WTC11 (cell line): ENCODE measurements around the gene TJAP1. TPM values are rescaled to one million over a fixed set of nuclear protein-coding genes. Genes with fewer than 3 reads are reported as not detected.

Experiments used
- ATAC-seq: fragments of 200-7000 bp; cut with Tn5 transposase; 2 replicates; pipeline ENCODE4 v1.10.0; 2021; ENCODE audit warnings: mild to moderate bottlenecking, moderate library complexity
- CTCF ChIA-PET: fragments of 300-600 bp; sonication (Branson Sonifier 250); formaldehyde crosslinking; loops from one replicate; lab custom pipeline; 2021; ENCODE audit warnings: antibody characterized with exemption; lab: Charles Lee
- POLR2A ChIA-PET: fragments of 350-600 bp; sonication (Branson Sonifier 250); formaldehyde crosslinking; loops from one replicate; lab custom pipeline; 2021; ENCODE audit warnings: antibody characterized with exemption; lab: Charles Lee
- DNase-seq: peaks from one replicate; pipeline ENCODE4 v3.0.0; 2021; ENCODE audit warnings: low spot score
- H3K27ac Mint-ChIP-seq: 2 replicates; pipeline ENCODE4 v1.8.0; 2021; ENCODE audit warnings: mixed read lengths
- H3K27me3 Mint-ChIP-seq: 2 replicates; pipeline ENCODE4 v1.8.0; 2021; ENCODE audit warnings: low read depth, mild to moderate bottlenecking, moderate library complexity, mixed read lengths
- H3K36me3 Mint-ChIP-seq: 2 replicates; pipeline ENCODE4 v1.8.0; 2021; ENCODE audit warnings: mixed read lengths
- H3K4me1 Mint-ChIP-seq: 2 replicates; pipeline ENCODE4 v1.8.0; 2022; ENCODE audit warnings: mixed read lengths
- H3K4me3 Mint-ChIP-seq: 2 replicates; pipeline ENCODE4 v1.8.0; 2021; ENCODE audit warnings: mild to moderate bottlenecking, moderate library complexity, mixed read lengths
- H3K9me3 Mint-ChIP-seq: 2 replicates; pipeline ENCODE4 v1.8.0; 2021; ENCODE audit warnings: mixed read lengths
- ARID4B ChIP-seq: sonication (generic); formaldehyde crosslinking; IDR thresholded peaks from 2 replicates; pipeline ENCODE4 v1.8.0; 2023; ENCODE audit warnings: missing genetic modification reagents, mild to moderate bottlenecking, borderline replicate concordance
- ATF1 ChIP-seq: sonication (generic); formaldehyde crosslinking; IDR thresholded peaks from 2 replicates; pipeline ENCODE4 v1.8.1; 2023; ENCODE audit warnings: mild to moderate bottlenecking, moderate library complexity, missing genetic modification reagents
- ATF6 ChIP-seq: sonication (generic); formaldehyde crosslinking; IDR thresholded peaks from 2 replicates; pipeline ENCODE4 v1.8.1; 2023; ENCODE audit warnings: mild to moderate bottlenecking, missing genetic modification reagents
- GRHL2 ChIP-seq: fragments of 250-450 bp; sonication (Bioruptor Pico); IDR thresholded peaks from 2 replicates; pipeline ENCODE4 v1.8.0; 2022; ENCODE audit warnings: mild to moderate bottlenecking, moderate library complexity; ENCODE audit not compliant: insufficient replicate concordance, severe bottlenecking
- NR2C2 ChIP-seq: sonication (generic); formaldehyde crosslinking; IDR thresholded peaks from 2 replicates; pipeline ENCODE4 v1.8.0; 2022; ENCODE audit warnings: mild to moderate bottlenecking, missing genetic modification reagents
- SP1 ChIP-seq: sonication (generic); formaldehyde crosslinking; conservative IDR thresholded peaks from 2 replicates; pipeline ENCODE4 v1.8.1; 2022; ENCODE audit warnings: missing genetic modification reagents
- STAT6 ChIP-seq: sonication (generic); formaldehyde crosslinking; conservative IDR thresholded peaks from 2 replicates; pipeline ENCODE4 v1.8.1; 2023; ENCODE audit warnings: mild to moderate bottlenecking, low read depth, missing genetic modification reagents, moderate library complexity
- ZNF219 ChIP-seq: sonication (generic); formaldehyde crosslinking; IDR thresholded peaks from 2 replicates; pipeline ENCODE4 v1.8.0; 2023; ENCODE audit warnings: missing genetic modification reagents, mild to moderate bottlenecking, borderline replicate concordance
- ZNF263 ChIP-seq: sonication (generic); formaldehyde crosslinking; IDR thresholded peaks from 2 replicates; pipeline ENCODE4 v1.8.1; 2022; ENCODE audit warnings: low read depth, mild to moderate bottlenecking, moderate library complexity, missing genetic modification reagents
- ZNF425 ChIP-seq: fragments of 250-450 bp; sonication (Bioruptor Pico); conservative IDR thresholded peaks from 2 replicates; pipeline ENCODE4 v1.9.0; 2021; ENCODE audit warnings: mild to moderate bottlenecking
- total RNA-seq: library from RNA; stranded (reverse); gene quantifications from 3 replicates; pipeline ENCODE4 v1.2.3, GENCODE V29; 2021
- TF ChIP-seq, protein P1 (sequence below): sonication (generic); formaldehyde crosslinking; IDR thresholded peaks from 2 replicates; pipeline ENCODE4 v1.8.1; 2023; ENCODE audit warnings: mild to moderate bottlenecking, missing genetic modification reagents, borderline replicate concordance
- TF ChIP-seq, protein P2 (sequence below): sonication (generic); formaldehyde crosslinking; IDR thresholded peaks from 2 replicates; pipeline ENCODE4 v1.8.0; 2022; ENCODE audit warnings: mild to moderate bottlenecking, missing genetic modification reagents

The TJAP1 gene
- total RNA-seq, 1 experiment from 2014 or later = 40.4 TPM

DNA sequence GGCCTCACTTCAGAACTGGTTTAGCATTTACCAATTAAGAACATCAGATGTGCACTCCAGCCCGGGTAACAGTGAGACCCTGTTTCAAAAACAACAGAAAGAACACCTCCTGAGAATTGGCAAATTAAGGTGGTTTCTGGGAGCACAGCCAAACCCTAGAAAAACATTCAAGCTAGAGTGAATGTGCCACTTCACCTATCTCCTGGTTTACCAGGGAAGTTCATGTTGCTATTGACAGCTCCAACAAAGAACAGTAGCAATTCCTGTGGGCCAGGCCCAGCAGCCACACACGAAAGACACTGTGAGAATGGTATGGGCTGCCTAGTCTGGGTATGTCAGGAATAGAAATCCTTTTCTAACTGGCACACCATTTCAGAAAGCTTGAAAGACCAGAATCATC is 44.5 kb downstream of the TJAP1 start:
- POLR2A ChIA-PET = interaction anchor here (0.6 kb wide), 1 partner anchor 94 kb away, joined by 3 read pairs; no protein-coding TSS in a partner anchor
- ATAC-seq = no peak
- no peak overlapping the region for H3K27ac Mint-ChIP-seq
- TF ChIP-seq NR2C2 = no peak
- TF ChIP-seq, all 79 proteins: peak for 0
- CTCF ChIA-PET = interaction anchor here (1.1 kb wide), 1 partner anchor 25 kb away, joined by 3 read pairs; no protein-coding TSS in a partner anchor
- Mint-ChIP-seq H3K36me3 (peaks cover 50% of the 10 kb centered on the region), H3K9me3 (no peaks in the 10 kb centered on the region), H3K4me1 (no peaks in the 10 kb centered on the region), H3K27me3 (no peaks in the 10 kb centered on the region), H3K4me3 (no peak overlapping the region)
- no peak for DNase-seq

- no peak for DNase-seq
- Mint-ChIP-seq H3K4me1 (no peaks in the 10 kb centered on the region), H3K4me3 (no peak overlapping the region), H3K27ac (peak overlapping the region; percentile 35; the same call in 1 of the 2 replicates), H3K36me3 (peaks cover 58% of the 10 kb centered on the region), H3K27me3 (no peaks in the 10 kb centered on the region), H3K9me3 (no peaks in the 10 kb centered on the region)
- POLR2A ChIA-PET = interaction anchor here (0.6 kb wide), 1 partner anchor 95 kb away, joined by 3 read pairs; no protein-coding TSS in a partner anchor
- CTCF ChIA-PET = interaction anchor here (1.1 kb wide), 1 partner anchor 26 kb away, joined by 3 read pairs; no protein-coding TSS in a partner anchor
- TF ChIP-seq ARID4B (CRISPR knock-in tag) (no peak), ATF1 (CRISPR knock-in tag) (no peak), ZNF425 (no peak), ZNF219 (CRISPR knock-in tag) (no peak)
- ATAC-seq = no peak
Observed at GRCh38 chr6:43522547-43523261, 45.3 kb downstream of the TJAP1 start.

DNA sequence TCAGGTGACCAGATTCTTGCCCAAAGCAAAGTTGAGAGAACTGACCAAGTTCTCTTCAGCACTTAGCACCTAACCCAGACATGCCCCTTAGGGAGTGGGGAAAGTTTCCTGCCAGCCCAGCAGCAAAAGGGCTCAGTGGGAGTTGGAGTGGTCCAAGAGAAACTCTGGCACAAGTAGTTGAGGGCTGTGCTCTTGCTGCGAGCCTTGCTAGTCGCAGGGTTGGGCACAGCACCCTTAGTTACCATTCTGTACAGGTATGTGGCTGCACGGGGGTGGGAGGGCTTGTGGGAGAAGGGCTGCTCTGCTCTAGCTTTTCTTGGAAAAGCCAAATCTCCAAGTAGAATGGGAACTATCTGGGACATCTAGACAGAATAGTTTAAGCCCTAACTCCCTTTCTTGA is 45.9 kb downstream of the TJAP1 start:
- ATAC-seq (no peak), DNase-seq (no peak)
- Mint-ChIP-seq H3K9me3 (no peaks in the 10 kb centered on the region), H3K27me3 (no peaks in the 10 kb centered on the region), H3K27ac (no peak overlapping the region), H3K4me3 (no peak overlapping the region), H3K4me1 (no peaks in the 10 kb centered on the region), H3K36me3 (peaks cover 64% of the 10 kb centered on the region)
- ChIA-PET CTCF (no interaction called here), POLR2A (no interaction called here)
- TF ChIP-seq, protein P1, sequence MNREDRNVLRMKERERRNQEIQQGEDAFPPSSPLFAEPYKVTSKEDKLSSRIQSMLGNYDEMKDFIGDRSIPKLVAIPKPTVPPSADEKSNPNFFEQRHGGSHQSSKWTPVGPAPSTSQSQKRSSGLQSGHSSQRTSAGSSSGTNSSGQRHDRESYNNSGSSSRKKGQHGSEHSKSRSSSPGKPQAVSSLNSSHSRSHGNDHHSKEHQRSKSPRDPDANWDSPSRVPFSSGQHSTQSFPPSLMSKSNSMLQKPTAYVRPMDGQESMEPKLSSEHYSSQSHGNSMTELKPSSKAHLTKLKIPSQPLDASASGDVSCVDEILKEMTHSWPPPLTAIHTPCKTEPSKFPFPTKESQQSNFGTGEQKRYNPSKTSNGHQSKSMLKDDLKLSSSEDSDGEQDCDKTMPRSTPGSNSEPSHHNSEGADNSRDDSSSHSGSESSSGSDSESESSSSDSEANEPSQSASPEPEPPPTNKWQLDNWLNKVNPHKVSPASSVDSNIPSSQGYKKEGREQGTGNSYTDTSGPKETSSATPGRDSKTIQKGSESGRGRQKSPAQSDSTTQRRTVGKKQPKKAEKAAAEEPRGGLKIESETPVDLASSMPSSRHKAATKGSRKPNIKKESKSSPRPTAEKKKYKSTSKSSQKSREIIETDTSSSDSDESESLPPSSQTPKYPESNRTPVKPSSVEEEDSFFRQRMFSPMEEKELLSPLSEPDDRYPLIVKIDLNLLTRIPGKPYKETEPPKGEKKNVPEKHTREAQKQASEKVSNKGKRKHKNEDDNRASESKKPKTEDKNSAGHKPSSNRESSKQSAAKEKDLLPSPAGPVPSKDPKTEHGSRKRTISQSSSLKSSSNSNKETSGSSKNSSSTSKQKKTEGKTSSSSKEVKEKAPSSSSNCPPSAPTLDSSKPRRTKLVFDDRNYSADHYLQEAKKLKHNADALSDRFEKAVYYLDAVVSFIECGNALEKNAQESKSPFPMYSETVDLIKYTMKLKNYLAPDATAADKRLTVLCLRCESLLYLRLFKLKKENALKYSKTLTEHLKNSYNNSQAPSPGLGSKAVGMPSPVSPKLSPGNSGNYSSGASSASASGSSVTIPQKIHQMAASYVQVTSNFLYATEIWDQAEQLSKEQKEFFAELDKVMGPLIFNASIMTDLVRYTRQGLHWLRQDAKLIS (CRISPR knock-in tag) = no peak
- TF ChIP-seq, protein P2, sequence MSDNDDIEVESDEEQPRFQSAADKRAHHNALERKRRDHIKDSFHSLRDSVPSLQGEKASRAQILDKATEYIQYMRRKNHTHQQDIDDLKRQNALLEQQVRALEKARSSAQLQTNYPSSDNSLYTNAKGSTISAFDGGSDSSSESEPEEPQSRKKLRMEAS = no peak
- no peak for TF ChIP-seq GRHL2 (CRISPR knock-in tag)
- TF ChIP-seq STAT6 (CRISPR knock-in tag) = no peak
- TF ChIP-seq SP1 = no peak
- no peak for TF ChIP-seq ATF6 (CRISPR knock-in tag)
- no peak for TF ChIP-seq ZNF263 (CRISPR knock-in tag)
